Measurements from ENCODE around the gene MUS81.

DNA sequence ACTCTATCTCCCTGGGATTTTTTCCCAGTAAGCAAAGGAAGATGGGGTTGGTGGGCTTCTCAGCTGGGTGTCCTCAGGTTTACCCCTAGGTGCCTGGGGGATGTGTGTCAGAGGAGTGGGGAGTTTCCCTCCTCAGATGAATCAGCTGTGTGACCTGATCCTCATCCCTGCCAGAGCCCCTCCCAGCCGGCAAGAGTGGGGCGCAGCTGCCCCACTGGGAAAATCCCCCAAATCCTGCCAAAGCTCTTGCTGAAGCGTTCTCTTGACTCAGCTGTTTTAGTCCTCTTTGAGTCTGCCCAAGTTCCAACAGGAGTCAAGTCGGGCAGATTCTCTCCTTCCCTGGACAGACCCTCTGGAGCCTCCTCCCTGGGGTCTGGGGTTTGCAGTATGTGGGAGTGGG is 52.6 kb downstream of the MUS81 start:
- TF ChIP-seq, protein P1, sequence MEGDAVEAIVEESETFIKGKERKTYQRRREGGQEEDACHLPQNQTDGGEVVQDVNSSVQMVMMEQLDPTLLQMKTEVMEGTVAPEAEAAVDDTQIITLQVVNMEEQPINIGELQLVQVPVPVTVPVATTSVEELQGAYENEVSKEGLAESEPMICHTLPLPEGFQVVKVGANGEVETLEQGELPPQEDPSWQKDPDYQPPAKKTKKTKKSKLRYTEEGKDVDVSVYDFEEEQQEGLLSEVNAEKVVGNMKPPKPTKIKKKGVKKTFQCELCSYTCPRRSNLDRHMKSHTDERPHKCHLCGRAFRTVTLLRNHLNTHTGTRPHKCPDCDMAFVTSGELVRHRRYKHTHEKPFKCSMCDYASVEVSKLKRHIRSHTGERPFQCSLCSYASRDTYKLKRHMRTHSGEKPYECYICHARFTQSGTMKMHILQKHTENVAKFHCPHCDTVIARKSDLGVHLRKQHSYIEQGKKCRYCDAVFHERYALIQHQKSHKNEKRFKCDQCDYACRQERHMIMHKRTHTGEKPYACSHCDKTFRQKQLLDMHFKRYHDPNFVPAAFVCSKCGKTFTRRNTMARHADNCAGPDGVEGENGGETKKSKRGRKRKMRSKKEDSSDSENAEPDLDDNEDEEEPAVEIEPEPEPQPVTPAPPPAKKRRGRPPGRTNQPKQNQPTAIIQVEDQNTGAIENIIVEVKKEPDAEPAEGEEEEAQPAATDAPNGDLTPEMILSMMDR (IDR thresholded peaks at IDR 0.05), result no peak
- no peak for TF ChIP-seq EP300 (IDR thresholded peaks at IDR 0.05)

All from tibial nerve (tissue), 4 donors.